Vagina (tissue), 2 donors: ENCODE results near the gene CCBE1.

Source experiments
- CTCF ChIP-seq, 3 experiments: fragments of 450-650 bp in 2 of 3; fragments of 200-600 bp in 1 of 3; sonication (generic) in 1 of 3; IDR thresholded peaks; one replicate each; pipeline ENCODE4 v1.5.1; 2017 to 2019; ENCODE audit warnings: antibody characterized with exemption in 3 of 3, mild to moderate bottlenecking in 2 of 3, moderate library complexity in 2 of 3
- POLR2A ChIP-seq, 2 donors: fragments of 450-650 bp; IDR thresholded peaks; one replicate each; pipeline ENCODE4 v1.6.1; 2017; ENCODE audit warnings: antibody characterized with exemption in 2 of 2, mild to moderate bottlenecking in 2 of 2, moderate library complexity in 2 of 2

- TF ChIP-seq CTCF (IDR thresholded peaks at IDR 0.05) (no peak), POLR2A (IDR thresholded peaks at IDR 0.05) (no peak)
These were observed 80.7 kb downstream of the CCBE1 start for GRCh38 chr18:59616501-59616900.
